HepG2 (cell line): Measurements from ENCODE around the gene TBC1D16. TPM values are rescaled to one million over a fixed set of nuclear protein-coding genes. Genes with fewer than 3 reads are reported as not detected.

ENCODE experiments used
- ADNP ChIP-seq: sonication (generic); formaldehyde crosslinking; IDR thresholded peaks from 2 replicates; pipeline ENCODE4 v1.4.0; 2020; ENCODE audit warnings: missing genetic modification reagents
- ATF7-NPFF ChIP-seq: sonication (generic); formaldehyde crosslinking; IDR thresholded peaks from 2 replicates; pipeline ENCODE4 v1.8.1; 2023; ENCODE audit warnings: mild to moderate bottlenecking, low read depth, missing genetic modification reagents, moderate library complexity
- CREM ChIP-seq, 2 experiments: sonication (generic) in 1 of 2; formaldehyde crosslinking in 1 of 2; IDR thresholded peaks; 2 replicates each; pipeline versions ENCODE4 v1.4.0 to v1.6.1; 2016 to 2020; ENCODE audit warnings: antibody characterized with exemption in 1 of 2, mild to moderate bottlenecking in 1 of 2, missing genetic modification reagents in 1 of 2
- HMG20B ChIP-seq: conservative IDR thresholded peaks from 2 replicates; pipeline ENCODE4 v1.6.1; 2016; ENCODE audit warnings: missing genetic modification reagents, missing compliant biosample characterization
- ISL2 ChIP-seq: sonication (generic); formaldehyde crosslinking; IDR thresholded peaks from 2 replicates; pipeline ENCODE4 v1.5.0; 2020; ENCODE audit warnings: missing genetic modification reagents
- JUN ChIP-seq: sonication (generic); formaldehyde crosslinking; IDR thresholded peaks from 2 replicates; pipeline ENCODE4 v1.4.0; 2020; ENCODE audit warnings: mild to moderate bottlenecking, missing genetic modification reagents
- MTF2 ChIP-seq: sonication (generic); formaldehyde crosslinking; IDR thresholded peaks from 2 replicates; pipeline ENCODE4 v1.5.0; 2020; ENCODE audit warnings: missing genetic modification reagents, borderline replicate concordance
- NCOA2 ChIP-seq: sonication (generic); formaldehyde crosslinking; IDR thresholded peaks from 2 replicates; pipeline ENCODE4 v1.8.0; 2022; ENCODE audit warnings: inconsistent platforms
- RAD21 ChIP-seq: fragments of 450-650 bp; formaldehyde crosslinking; IDR thresholded peaks from 2 replicates; pipeline ENCODE4 v1.5.0; 2020; ENCODE audit warnings: mild to moderate bottlenecking
- RBFOX2 ChIP-seq: fragments of 200-400 bp; formaldehyde crosslinking; IDR thresholded peaks from 2 replicates; pipeline ENCODE4 v1.6.1; 2017; ENCODE audit warnings: low read depth, mild to moderate bottlenecking, low read length
- TEAD3 ChIP-seq: optimal IDR thresholded peaks from 2 replicates; pipeline ENCODE3; 2016; ENCODE audit warnings: borderline replicate concordance
- TP53 ChIP-seq: sonication (generic); formaldehyde crosslinking; conservative IDR thresholded peaks from 2 replicates; pipeline ENCODE4 v1.4.0; 2020; ENCODE audit warnings: missing genetic modification reagents
- ZNF20 ChIP-seq: sonication (generic); formaldehyde crosslinking; IDR thresholded peaks from 2 replicates; pipeline ENCODE4 v1.4.0; 2020; ENCODE audit warnings: mild to moderate bottlenecking, moderate library complexity, missing genetic modification reagents
- ZNF3 ChIP-seq: IDR thresholded peaks from 2 replicates; pipeline ENCODE4 v1.7.0; 2017; ENCODE audit warnings: inconsistent platforms
- ZNF768 ChIP-seq: sonication (generic); formaldehyde crosslinking; IDR thresholded peaks from 2 replicates; pipeline ENCODE4 v1.4.0; 2020; ENCODE audit warnings: missing genetic modification reagents
- ZNF781 ChIP-seq: sonication (generic); formaldehyde crosslinking; IDR thresholded peaks from 2 replicates; pipeline ENCODE4 v1.5.1; 2020; ENCODE audit warnings: borderline replicate concordance, mild to moderate bottlenecking, missing genetic modification reagents; ENCODE audit errors: not compliant biosample characterization
- ZSCAN31 ChIP-seq: sonication (generic); formaldehyde crosslinking; IDR thresholded peaks from 2 replicates; pipeline ENCODE4 v1.5.0; 2020; ENCODE audit warnings: low read depth, mild to moderate bottlenecking, missing genetic modification reagents
- polyA plus RNA-seq, 8 experiments: library from polyadenylated mRNA; depleted of rRNA in 3 of 8; stranded (reverse) in 7 of 8; unstranded in 1 of 8; fragments of >200 nt; fragmentation: Illumina TruSeq in 4 of 8; extraction: Trizol in 4 of 8; gene quantifications; 2 replicates each; pipeline versions ENCODE4 v1.2.1 to v1.2.3, GENCODE V29; 2011 to 2016; ENCODE audit warnings: low read depth in 4 of 8, missing spikeins in 1 of 8, mixed read lengths in 1 of 8; ENCODE audit not compliant: insufficient read depth in 1 of 8
- total RNA-seq, 5 experiments: library from RNA; depleted of rRNA; stranded (reverse); fragments of >200 nt; fragmentation: Illumina TruSeq; extraction: Trizol; gene quantifications; 2 replicates each; pipeline ENCODE4 v1.2.3, GENCODE V29; 2016; ENCODE audit warnings: low read depth in 1 of 5
- TF ChIP-seq, protein P1 (sequence below): sonication (generic); formaldehyde crosslinking; IDR thresholded peaks from 2 replicates; pipeline ENCODE4 v1.5.0; 2020; ENCODE audit warnings: missing genetic modification reagents
- TF ChIP-seq, protein P2 (sequence below): IDR thresholded peaks from 2 replicates; pipeline ENCODE4 v1.6.1; 2016; ENCODE audit warnings: missing biosample characterization, missing genetic modification reagents, low read depth
- TF ChIP-seq, protein P3 (sequence below): sonication (generic); formaldehyde crosslinking; IDR thresholded peaks from 2 replicates; pipeline ENCODE4 v1.8.0; 2022; ENCODE audit warnings: missing genetic modification reagents, low read depth, mild to moderate bottlenecking, borderline replicate concordance
- TF ChIP-seq, protein P4 (sequence below): sonication (generic); formaldehyde crosslinking; IDR thresholded peaks from 2 replicates; pipeline ENCODE4 v1.4.0; 2020; ENCODE audit warnings: missing genetic modification reagents
- TF ChIP-seq, protein P5 (sequence below), 2 experiments: sonication (generic) in 1 of 2; formaldehyde crosslinking in 1 of 2; IDR thresholded peaks; 2 replicates each; pipeline versions ENCODE4 v1.5.1 to v1.6.1; 2011 to 2020; ENCODE audit warnings: borderline replicate concordance in 1 of 2, low read depth in 1 of 2, low read length in 1 of 2, mild to moderate bottlenecking in 1 of 2, missing genetic modification reagents in 1 of 2, moderate library complexity in 1 of 2

The TBC1D16 gene
- total and polyA plus RNA-seq, 2 of the 13 experiments (the other 11 are each of a cell fraction or from before 2014, with no cell fraction given): 14.9 to 24.9 TPM

DNA sequence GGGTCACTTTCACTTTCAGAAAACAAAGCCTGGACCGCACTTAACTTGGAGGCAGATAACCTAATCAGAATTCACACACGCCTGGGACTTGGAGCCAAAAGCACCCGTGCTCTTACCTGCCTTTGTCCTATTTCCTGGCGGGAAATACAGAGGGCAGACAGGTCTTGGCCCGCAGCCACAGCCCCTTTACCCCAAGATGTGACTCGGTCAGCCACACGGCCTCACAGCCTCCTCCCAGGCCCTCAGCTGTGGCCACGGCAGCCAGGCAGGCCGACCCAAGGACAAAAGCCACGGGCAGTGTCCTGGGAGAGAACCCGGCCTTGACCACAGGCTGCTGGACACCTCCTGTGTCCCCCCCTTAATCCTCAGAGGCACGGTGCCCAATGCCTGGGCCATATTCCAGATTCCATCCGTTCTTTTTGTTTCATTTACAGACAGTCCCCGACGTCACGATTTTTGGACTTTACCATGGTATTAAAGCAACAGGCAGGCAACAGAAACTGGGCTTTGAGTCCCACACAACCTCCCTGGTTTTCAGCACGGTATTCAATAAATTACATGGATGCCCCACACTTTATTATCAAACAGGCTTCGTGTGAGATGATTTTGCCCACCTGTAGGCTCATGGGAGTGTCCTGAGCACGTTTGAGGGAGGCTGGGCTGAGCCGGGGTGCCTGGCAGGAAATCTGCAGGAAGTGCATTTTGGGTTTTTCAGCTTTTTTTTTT is 35.6 kb upstream of the TBC1D16 start (continued):
- TF ChIP-seq CREM (IDR thresholded peaks at IDR 0.05): peak; percentile 22; the same call in 1 of the 2 replicates
- no peak for TF ChIP-seq CREM (CRISPR knock-in tag; IDR thresholded peaks at IDR 0.05)
- TF ChIP-seq MTF2: no peak; the same call in 1 of the 2 replicates
- TF ChIP-seq TEAD3 (CRISPR knock-in tag): peak; percentile 45
- TF ChIP-seq, protein P1, sequence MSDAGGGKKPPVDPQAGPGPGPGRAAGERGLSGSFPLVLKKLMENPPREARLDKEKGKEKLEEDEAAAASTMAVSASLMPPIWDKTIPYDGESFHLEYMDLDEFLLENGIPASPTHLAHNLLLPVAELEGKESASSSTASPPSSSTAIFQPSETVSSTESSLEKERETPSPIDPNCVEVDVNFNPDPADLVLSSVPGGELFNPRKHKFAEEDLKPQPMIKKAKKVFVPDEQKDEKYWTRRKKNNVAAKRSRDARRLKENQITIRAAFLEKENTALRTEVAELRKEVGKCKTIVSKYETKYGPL: no peak
- TF ChIP-seq ADNP (CRISPR knock-in tag): no peak
- no peak for TF ChIP-seq ZNF3 (CRISPR knock-in tag)
- TF ChIP-seq, protein P2, sequence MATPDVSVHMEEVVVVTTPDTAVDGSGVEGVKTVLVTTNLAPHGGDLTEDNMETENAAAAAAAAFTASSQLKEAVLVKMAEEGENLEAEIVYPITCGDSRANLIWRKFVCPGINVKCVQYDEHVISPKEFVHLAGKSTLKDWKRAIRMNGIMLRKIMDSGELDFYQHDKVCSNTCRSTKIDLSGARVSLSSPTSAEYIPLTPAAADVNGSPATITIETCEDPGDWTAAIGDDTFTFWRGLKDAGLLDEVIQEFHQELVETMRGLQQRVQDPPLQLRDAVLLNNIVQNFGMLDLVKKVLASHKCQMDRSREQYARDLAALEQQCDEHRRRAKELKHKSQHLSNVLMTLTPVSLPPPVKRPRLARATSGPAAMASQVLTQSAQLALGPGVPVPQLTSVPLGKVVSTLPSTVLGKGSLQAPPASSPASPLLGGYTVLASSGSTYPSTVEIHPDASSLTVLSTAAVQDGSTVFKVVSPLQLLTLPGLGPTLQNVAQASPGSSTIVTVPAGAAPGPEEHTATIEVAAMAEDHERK (CRISPR knock-in tag): no peak
- TF ChIP-seq, protein P3, sequence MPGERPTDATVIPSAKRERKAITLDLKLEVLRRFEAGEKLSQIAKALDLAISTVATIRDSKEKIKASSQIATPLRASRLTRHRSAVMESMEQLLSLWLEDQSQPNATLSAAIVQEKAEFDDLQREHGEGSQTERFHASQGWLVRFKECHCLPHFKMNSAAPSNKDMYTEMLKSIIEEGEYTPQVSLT (CRISPR knock-in tag): no peak
- TF ChIP-seq ZNF781 (CRISPR knock-in tag): no peak
- no peak for TF ChIP-seq TP53
- TF ChIP-seq ISL2: no peak
- TF ChIP-seq HMG20B: no peak
- TF ChIP-seq ATF7-NPFF: no peak
- TF ChIP-seq RAD21 (CRISPR knock-in tag): no peak
- TF ChIP-seq RBFOX2: no peak
- TF ChIP-seq, protein P4, sequence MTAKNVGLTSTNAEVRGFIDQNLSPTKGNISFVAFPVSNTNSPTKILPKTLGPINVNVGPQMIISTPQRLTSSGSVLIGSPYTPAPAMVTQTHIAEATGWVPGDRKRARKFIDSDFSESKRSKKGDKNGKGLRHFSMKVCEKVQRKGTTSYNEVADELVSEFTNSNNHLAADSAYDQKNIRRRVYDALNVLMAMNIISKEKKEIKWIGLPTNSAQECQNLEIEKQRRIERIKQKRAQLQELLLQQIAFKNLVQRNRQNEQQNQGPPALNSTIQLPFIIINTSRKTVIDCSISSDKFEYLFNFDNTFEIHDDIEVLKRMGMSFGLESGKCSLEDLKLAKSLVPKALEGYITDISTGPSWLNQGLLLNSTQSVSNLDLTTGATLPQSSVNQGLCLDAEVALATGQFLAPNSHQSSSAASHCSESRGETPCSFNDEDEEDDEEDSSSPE (CRISPR knock-in tag): no peak
- no peak for TF ChIP-seq JUN (CRISPR knock-in tag)
- TF ChIP-seq ZNF768: peak; percentile 23; the same call in 1 of the 2 replicates
- no peak for TF ChIP-seq NCOA2
- no peak for TF ChIP-seq ZNF20 (CRISPR knock-in tag)
- TF ChIP-seq, protein P5, sequence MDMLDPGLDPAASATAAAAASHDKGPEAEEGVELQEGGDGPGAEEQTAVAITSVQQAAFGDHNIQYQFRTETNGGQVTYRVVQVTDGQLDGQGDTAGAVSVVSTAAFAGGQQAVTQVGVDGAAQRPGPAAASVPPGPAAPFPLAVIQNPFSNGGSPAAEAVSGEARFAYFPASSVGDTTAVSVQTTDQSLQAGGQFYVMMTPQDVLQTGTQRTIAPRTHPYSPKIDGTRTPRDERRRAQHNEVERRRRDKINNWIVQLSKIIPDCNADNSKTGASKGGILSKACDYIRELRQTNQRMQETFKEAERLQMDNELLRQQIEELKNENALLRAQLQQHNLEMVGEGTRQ (IDR thresholded peaks at IDR 0.05; ENCODE audit: low read depth, low read length): no peak
- TF ChIP-seq, protein P5 (CRISPR knock-in tag; IDR thresholded peaks at IDR 0.05; ENCODE audit: borderline replicate concordance): no peak; the same call in 1 of the 2 replicates
- 0 out of 2 replicates have a peak, but pooled peaks have one; percentile 45 for TF ChIP-seq ZSCAN31 (CRISPR knock-in tag)
